Esophagus squamous epithelium (tissue), 5 donors: Measurements from ENCODE around the gene EIF2AK3. TPM values are rescaled to one million over a fixed set of nuclear protein-coding genes. Genes with fewer than 3 reads are reported as not detected.
A peak's percentile ranks its signal among the peaks of the same experiment; 100 is the strongest.
"Not testable (repeated sequence)": the region's sequence is repeated elsewhere in the genome, so short reads cannot be mapped to it uniquely, and the experiment has no call there.

Experiments
- DNase-seq: peaks from one replicate; lab custom pipeline; 2025; lab: John Stamatoyannopoulos, UW
- H3K27ac ChIP-seq, 4 donors: fragments of 200-600 bp; sonication (generic); one replicate each; pipeline ENCODE4 v1.5.1; 2016 to 2019; ENCODE audit warnings: mild to moderate bottlenecking in 1 of 4
- H3K27me3 ChIP-seq, 4 donors: fragments of 200-600 bp; sonication (generic); 1 replicate in 3 of 4; 2 replicates in 1 of 4; pipeline versions ENCODE4 v1.5.1 to v1.6.0; 2017 to 2021; ENCODE audit warnings: antibody characterized with exemption in 1 of 4
- H3K36me3 ChIP-seq, 3 donors: fragments of 200-600 bp; sonication (generic); one replicate each; pipeline ENCODE4 v1.5.1; 2016 to 2019
- H3K4me1 ChIP-seq, 3 donors: fragments of 200-600 bp; sonication (generic); one replicate each; pipeline ENCODE4 v1.5.1; 2017 to 2019
- H3K4me3 ChIP-seq, 4 donors: fragments of 200-600 bp; sonication (generic); 1 replicate in 3 of 4; 2 replicates in 1 of 4; pipeline ENCODE4 v1.5.1; 2016 to 2019; ENCODE audit warnings: mild to moderate bottlenecking in 2 of 4, moderate library complexity in 1 of 4
- H3K9me3 ChIP-seq, 3 donors: fragments of 200-600 bp; sonication (generic); one replicate each; pipeline ENCODE4 v1.5.1; 2016 to 2019
- CTCF ChIP-seq, 6 experiments: fragments of 450-650 bp in 4 of 6; fragments of 200-600 bp in 2 of 6; sonication (generic) in 2 of 6; IDR thresholded peaks; one replicate each; pipeline ENCODE4 v1.5.1; 2016 to 2019; ENCODE audit warnings: antibody characterized with exemption in 6 of 6, mild to moderate bottlenecking in 4 of 6, moderate library complexity in 4 of 6
- POLR2A ChIP-seq, 4 donors: fragments of 450-650 bp; IDR thresholded peaks; one replicate each; pipeline ENCODE4 v1.6.1; 2017; ENCODE audit warnings: antibody characterized with exemption in 4 of 4, mild to moderate bottlenecking in 4 of 4, moderate library complexity in 3 of 4
- WGBS, 2 donors: methylation state at CpG; one replicate each; pipeline ENCODE4 v1.1.5; 2018; 5-methylcytosine and 5-hydroxymethylcytosine counted together
- intact Hi-C: fragments of 100-400 bp; cut with DNase I; formaldehyde crosslinking; loops from one replicate; pipeline ENCODE4 v1.15.0; 2022
- total RNA-seq, 4 donors: library from RNA; depleted of rRNA; stranded (reverse); fragments of >200 nt; gene quantifications; one replicate each; pipeline ENCODE4 v1.1.0, GENCODE V29; 2016
- donor health status: DM: yes; HTN: yes; CAD: no.

EIF2AK3 gene
- total RNA-seq, 4 donors from 2014 or later = 12.2 to 16.9 (median 16.7) TPM

GRCh38 chr2:88627856-88628570 is 749 bp upstream of the EIF2AK3 start:
- intact Hi-C loops = no loop called here
- Histone ChIP-seq H3K9me3 (no peaks in the 10 kb centered on the region), H3K4me1 (peaks cover 5 to 49% (median 22%) of the 10 kb centered on the region in 3 donors), H3K36me3 (no peaks in the 10 kb centered on the region), H3K27me3 (no peaks in the 10 kb centered on the region), H3K4me3 (peak overlapping the region; percentile 44 to 96 (median 80)), H3K27ac (peak overlapping the region; percentile 93 to 97 (median 96))
- TF ChIP-seq CTCF (IDR thresholded peaks at IDR 0.05) (no peak), POLR2A (IDR thresholded peaks at IDR 0.05) (peak in 3 of 4 donors; percentile 81 to 93 (median 87))
- DNase-seq = peak; percentile 33
- WGBS, 2 donors = 2 to 3% methylated on average over 18 to 21 of the region's 21 CpGs

- DNase-seq = no peak
- H3K27ac ChIP-seq = peak overlapping the region; percentile 96 to 98 (median 97)
- H3K9me3 ChIP-seq = no peaks in the 10 kb centered on the region
- no peaks in the 10 kb centered on the region for H3K27me3 ChIP-seq
- peak overlapping the region; percentile 74 to 97 (median 91) for H3K4me3 ChIP-seq
- intact Hi-C loops = no loop called here
- TF ChIP-seq CTCF (IDR thresholded peaks at IDR 0.05) (no peak), POLR2A (IDR thresholded peaks at IDR 0.05) (no peak)
- WGBS, 2 donors = 5 to 7% methylated on average over 13 to 19 of the region's 54 CpGs
- peaks cover 5 to 63% (median 30%) of the 10 kb centered on the region in 3 donors for H3K4me1 ChIP-seq
- no peaks in the 10 kb centered on the region for H3K36me3 ChIP-seq
Measured at GRCh38 chr2:88626171-88627054, 851 bp downstream of the EIF2AK3 start.

GRCh38 chr2:88624477-88624876 is 2.8 kb downstream of the EIF2AK3 start:
- intact Hi-C loops = no loop called here
- 57 to 72% methylated on average over 4 of the region's 4 CpGs for WGBS, 2 donors
- no peak overlapping the region for H3K4me3 ChIP-seq
- H3K27ac ChIP-seq = peak overlapping the region in 2 of 4 donors; percentile 1 to 19
- no peak for DNase-seq
- peaks cover 5 to 83% (median 35%) of the 10 kb centered on the region in 3 donors for H3K4me1 ChIP-seq
- H3K9me3 ChIP-seq = no peaks in the 10 kb centered on the region
- H3K27me3 ChIP-seq = no peaks in the 10 kb centered on the region
- H3K36me3 ChIP-seq = no peaks in the 10 kb centered on the region
- no peak for TF ChIP-seq POLR2A (IDR thresholded peaks at IDR 0.05)
- TF ChIP-seq CTCF (IDR thresholded peaks at IDR 0.05) = no peak

GRCh38 chr2:88623831-88624465 is 3.3 kb downstream of the EIF2AK3 start:
- intact Hi-C loops, H3K36me3 ChIP-seq, H3K9me3 ChIP-seq, DNase-seq, H3K27me3 ChIP-seq, H3K4me3 ChIP-seq: not testable (repeated sequence)
- 92 to 95% methylated on average over 11 of the region's 11 CpGs for WGBS, 2 donors
- H3K4me1 ChIP-seq = peaks cover 5 to 83% (median 35%) of the 10 kb centered on the region in 3 donors
- peak overlapping the region in 2 of 4 donors; percentile 1 to 23 for H3K27ac ChIP-seq

- intact Hi-C loops = no loop called here
- H3K27ac ChIP-seq = peak overlapping the region in 3 of 4 donors; percentile 54 to 74 (median 63)
- DNase-seq = no peak
Measured at GRCh38 chr2:88622307-88622706, 5.0 kb downstream of the EIF2AK3 start.

More at GRCh38 chr2:88622307-88622706, 5.0 kb downstream of the EIF2AK3 start:
- Histone ChIP-seq H3K4me1 (peaks cover 0 to 80% (median 28%) of the 10 kb centered on the region in 3 donors), H3K36me3 (no peaks in the 10 kb centered on the region), H3K27me3 (no peaks in the 10 kb centered on the region), H3K4me3 (no peak overlapping the region), H3K9me3 (no peaks in the 10 kb centered on the region)
- 57 to 69% methylated on average over 1 of the region's 1 CpG for WGBS, 2 donors
- TF ChIP-seq POLR2A (IDR thresholded peaks at IDR 0.05) (no peak), CTCF (IDR thresholded peaks at IDR 0.05) (no peak)
